CD4-positive, alpha-beta T cell treated with Interleukin-17A for 4 hours (primary cell): ENCODE data around the gene TRABD.
"Not testable (repeated sequence)": the region's sequence is repeated elsewhere in the genome, so short reads cannot be mapped to it uniquely, and the experiment has no call there.

ENCODE experiments used
- DNase-seq: peaks from one replicate; pipeline ENCODE4 v3.0.0-alpha.2; 2020; ENCODE audit warnings: mixed read lengths

TRABD gene, protein sequence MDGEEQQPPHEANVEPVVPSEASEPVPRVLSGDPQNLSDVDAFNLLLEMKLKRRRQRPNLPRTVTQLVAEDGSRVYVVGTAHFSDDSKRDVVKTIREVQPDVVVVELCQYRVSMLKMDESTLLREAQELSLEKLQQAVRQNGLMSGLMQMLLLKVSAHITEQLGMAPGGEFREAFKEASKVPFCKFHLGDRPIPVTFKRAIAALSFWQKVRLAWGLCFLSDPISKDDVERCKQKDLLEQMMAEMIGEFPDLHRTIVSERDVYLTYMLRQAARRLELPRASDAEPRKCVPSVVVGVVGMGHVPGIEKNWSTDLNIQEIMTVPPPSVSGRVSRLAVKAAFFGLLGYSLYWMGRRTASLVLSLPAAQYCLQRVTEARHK

DNA sequence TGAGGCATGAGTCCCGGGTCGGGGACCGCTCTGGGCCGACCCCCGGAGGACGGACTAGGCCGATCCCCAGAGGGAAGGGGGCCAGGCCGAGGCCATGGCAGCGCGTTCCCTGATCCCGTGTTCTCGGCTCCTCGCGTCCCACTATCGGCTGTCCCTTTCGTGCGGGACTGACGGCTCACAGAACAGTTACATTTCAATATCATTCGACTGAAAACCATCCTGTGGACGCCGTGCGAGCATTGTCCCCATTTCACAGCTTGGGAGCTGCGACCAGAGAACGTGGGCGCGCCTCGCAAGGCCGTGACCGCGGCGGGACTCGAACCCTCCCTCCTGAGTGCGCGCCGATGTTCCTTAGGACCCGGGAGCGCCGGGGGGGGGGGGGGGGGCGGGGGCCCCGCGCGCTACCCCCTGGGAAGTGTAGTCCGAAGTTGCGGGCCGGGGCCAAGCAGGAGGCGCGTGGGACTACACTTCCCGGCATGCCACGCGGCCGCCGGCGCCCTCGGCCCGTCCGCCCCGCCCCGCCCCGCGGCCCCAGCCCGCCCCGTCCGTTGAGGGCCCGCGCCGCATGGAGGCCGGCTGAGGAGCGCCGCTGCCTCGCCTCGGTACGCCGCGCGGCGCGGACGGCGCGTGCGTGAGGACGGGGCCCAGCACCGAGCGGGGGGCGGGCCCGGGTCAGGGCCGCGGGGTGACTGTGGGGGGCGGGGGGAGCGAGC lies at the start of gene TRABD:
Gene TRABD (plus strand): TSS at position 539 of the 713 bp plus-strand sequence. CDS start 7,148 bp downstream, outside the sequence.
- DNase-seq, result peak; percentile 95

DNA sequence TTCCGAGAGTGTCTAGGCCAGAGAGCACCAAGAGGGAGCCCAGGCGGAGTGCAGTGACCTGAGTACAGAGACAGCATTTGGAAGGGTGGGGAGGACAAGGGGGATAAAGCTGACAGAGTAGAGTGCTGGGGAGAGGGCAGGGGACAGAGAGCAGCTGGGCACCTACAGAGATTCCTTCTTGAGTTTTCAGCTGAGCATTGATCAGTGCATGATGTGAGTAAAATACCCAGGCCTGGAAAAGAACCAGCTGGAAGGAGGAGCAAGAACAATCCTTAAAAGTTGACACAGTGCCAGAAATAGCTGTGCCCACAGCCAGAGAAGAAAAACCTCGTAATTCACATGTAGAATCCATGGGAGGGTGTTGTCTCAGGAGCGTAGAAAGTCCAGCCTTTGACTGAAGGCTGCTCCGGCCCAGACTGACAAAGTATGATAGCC lies 49.1 kb upstream of the TRABD start:
- no peak for DNase-seq

DNA sequence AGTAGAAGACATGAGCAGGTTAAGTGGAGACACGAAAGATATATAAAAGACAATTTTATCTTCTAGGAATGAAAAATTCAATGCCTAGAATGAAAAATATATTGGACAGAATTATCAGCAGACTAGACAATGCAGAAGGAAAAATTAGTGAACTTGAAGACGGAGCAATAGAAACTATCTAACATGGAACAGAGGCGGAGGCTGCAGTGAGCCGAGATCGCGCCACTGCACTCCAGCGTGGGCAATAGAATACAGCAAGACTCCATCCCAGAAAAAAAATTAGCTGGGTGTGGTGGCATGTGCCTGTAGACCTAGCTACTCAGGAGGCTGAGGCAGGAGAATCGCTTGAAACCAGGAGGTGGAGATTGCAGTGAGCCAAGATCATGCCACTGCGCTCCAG lies 48.4 kb upstream of the TRABD start:
- DNase-seq, result not testable (repeated sequence)

DNA sequence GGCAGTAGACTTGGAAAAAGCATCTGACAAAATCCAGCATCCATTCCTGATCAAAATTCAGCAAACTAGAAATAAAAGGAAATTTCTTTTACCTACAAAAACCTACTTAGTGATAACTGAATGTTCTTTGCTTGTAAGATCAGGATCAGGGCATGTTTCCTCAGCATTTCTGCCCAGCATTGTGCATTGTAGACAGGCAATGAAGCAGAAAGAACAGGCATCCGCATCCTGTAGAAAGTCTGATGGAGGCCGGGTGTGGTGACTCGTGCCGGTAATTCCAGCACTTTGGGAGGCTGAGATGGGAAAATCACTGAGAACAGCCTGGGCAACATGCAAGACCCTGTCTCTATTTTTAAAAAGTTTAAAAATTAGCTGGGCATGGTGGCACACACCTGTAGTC lies 47.7 kb upstream of the TRABD start:
- DNase-seq, result no peak

DNA sequence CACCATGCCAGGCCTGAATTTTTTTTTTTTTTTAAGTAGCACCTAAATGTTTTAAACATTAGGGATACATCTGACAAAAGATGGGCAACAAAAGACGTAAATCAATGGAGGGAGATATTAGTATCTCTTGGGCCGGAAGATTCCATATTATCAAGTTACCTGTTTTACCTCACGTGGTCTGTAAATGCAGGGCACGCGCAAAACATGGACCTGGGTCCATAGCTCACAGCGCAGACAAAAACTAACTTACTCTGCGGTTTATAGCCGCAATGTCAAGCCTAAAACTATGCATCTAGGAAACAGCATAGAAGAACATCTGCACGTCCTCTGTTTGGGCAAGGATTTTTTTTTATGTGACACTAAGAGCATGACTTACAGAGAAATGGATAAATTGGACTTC lies 46.7 kb upstream of the TRABD start:
- DNase-seq, result no peak

DNA sequence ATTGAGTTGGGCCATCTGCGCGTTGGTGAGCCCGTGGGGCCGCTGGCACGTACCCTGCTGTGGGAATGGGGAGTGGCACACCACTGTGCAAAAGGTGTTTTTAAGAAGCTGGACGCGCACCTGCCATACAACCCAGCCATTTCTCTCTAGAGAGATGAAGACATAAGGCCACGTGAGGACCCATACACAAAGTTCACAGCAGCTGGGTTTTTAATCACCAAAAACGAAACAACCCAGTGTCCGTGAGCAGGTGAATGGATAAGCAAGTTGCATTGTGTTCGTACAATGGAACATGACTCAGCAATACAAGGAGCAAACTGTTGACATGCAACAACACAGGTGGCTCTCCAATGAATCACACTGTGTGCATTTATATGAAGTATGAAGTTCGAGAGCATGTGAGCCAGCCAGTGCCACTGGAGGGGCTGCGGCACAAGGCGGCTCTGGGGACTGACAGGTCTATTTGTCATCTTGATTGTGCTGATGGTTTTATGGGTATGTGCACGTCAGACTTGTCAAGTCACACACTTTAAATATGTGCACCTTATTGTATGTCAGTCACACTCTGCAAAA lies 45.8 kb upstream of the TRABD start:
- DNase-seq, result no peak

DNA sequence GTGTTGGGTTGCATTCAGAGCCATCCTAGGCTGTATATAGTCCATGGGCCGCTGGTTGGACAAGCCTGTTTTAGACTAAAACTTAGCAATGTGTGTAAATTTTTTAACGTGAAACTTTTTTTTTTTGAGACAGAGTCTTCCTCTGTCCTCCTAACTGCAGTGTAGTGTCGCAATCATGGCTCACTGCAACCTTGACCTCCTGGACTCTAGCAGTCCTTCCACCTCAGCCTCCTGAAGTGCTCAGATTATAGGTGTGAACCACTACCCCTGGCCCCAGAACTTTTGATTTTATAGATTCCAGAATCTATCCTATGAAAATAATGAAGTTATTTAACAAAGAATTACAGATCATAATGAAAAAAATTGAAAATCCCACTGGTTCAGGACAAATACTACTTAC lies 45.1 kb upstream of the TRABD start:
- DNase-seq, result no peak

DNA sequence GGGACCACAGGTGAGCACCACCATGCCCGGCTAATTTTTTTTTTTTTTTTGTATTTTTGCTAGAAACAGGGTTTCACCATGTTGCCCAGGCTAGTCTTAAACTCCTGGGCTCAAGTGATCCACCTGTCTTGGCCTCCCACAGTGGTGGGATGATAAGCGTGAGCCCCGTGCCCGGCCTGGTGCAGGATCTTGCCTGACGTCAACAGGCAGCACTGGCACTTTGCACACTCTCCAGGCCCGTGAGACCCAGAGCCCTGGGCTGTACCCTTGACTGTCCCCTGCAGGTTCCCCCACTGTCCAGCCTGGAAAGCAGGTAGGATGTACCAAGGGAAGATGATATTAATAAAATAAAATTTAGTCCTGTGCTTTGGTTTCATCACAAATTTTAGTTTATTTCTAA lies 44.3 kb upstream of the TRABD start:
- no peak for DNase-seq

DNA sequence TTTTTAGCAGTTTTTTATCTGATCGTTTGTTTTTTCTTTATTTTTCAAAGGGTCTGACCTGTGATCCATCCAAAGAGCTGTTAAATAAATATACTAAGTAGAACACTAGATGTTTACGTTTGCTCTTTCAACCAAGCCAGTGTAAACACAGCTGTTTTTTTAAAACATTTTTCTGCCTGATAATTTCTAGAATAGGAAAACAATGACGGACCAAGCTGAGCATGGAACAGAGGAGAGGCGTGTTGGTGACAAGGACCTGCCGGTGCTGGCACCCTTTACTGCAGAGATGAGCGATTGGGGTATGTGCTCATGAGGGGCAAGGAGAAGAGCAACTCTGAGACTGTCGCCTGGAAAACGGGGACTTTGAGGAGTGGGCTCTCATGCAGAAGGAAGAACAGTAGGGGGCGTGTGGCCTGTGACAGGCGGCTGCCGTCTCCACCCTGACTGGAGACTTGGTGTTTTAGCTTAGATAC lies 43.8 kb upstream of the TRABD start:
- DNase-seq, result no peak

DNA sequence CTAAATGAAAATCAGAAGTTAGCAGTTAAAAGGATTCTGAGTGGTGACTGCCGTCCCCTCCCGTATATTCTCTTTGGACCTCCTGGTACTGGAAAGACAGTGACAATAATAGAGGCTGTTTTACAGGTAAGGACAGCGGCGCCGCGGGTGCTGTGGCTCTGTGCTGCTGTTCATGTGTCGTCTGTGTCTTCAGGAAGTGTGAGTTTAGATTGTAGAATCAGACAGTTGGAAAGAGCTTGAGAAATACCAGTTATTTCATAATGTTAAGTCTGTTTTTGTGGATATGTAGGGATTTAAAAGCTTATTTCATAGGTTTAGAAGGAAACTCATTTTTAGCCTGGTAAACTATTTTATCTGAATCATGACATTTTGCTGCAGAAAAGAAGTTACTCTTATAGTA lies 42.6 kb upstream of the TRABD start:
- no peak for DNase-seq

DNA sequence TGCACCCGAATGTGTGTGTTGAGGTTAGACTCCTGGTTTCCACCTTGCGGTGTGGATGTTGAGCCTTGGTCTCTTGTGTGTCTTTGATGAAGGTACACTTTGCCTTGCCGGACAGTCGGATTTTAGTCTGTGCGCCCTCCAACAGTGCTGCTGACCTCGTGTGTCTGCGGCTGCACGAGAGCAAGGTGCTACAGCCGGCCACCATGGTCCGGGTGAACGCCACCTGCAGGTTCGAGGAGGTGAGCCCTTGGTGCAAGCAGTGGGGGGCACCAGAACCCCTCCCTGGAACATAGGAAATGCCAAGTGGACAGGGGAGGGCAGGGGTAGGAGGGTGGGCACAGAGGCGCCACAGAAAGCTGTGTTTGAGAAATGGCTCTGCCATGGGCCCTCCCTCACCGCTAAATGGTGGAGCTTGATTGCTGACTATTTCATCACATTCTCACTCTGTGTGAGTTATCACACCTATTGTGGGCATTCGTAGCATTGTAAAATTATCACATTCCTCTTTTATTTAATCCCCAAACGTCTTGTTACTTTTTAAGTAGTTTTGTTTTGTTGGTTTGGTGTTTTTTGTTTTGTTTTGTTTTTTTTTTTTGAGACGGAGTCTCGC lies 41.6 kb upstream of the TRABD start:
- DNase-seq, result no peak

DNA sequence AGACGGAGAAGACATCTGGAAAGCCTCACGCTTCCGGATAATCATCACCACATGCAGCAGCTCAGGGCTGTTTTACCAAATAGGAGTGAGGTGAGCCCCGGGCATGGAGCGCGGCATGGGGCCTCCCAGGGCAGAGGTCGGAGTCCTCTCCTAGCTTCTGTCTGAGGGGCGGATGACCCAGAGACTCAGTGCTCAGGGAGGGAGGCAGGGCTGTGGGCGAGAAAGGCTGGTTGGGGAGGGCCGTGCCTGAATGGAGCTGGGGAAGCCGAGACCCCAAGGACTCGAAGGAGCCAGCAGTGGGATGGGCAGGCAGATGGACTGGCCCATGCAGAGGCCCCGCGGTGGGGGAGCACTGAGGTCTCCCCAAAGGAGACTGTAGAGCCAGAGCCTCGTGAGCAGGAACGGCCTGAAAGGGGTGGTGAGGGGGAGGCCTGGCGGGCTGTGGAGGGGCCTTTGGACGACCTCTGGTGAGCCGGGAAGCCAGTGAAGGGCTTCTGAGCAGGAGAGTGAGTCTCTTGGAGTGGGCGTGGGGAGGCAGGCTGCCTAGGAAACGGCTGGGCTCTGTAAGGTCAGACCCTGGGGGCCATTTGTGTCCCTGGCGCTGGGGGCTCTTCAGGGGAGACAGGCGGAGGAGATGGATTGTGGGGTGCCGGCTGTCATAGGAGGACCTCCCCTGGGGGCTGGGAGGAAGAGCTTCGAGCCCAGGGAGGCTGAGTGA lies 39.8 kb upstream of the TRABD start:
- no peak for DNase-seq

DNA sequence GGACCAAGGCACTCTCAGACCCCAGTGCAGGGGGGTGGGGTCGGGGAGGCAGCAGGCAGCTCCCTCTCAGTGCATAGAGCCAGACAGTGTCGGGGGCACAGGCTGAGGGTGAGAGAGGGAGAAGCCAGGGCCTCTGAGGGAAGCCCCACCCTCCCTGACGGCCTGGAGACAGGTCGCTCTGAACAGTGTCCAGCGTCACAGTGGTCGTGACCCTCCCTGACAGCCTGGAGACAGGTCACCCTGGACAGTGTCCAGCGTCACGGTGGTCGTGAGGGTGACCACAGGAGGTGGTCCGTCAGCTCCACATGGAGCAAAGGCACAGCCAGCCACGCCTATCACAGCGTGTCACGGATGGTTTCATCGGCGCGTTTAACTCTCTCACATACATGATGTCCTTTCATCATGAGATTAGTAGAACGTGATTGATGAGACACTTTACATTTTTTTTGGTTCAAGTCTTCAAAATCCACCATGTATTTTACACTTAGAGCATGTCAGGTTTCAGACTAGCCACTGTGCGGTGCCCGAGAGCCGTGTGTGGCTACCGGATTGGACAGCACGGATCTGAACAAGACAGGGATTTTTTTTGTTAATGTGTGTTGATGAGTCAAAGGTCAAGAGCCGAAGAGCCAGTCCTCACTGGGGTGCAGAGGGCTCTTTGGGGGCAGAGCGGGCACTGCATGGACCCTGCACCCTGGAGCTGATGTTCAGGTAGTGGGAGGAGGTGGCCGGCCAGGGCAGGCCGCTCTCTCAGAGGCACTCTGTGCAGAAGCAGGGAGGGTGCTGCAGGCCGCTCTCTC lies 39.1 kb upstream of the TRABD start:
- DNase-seq, result no peak

DNA sequence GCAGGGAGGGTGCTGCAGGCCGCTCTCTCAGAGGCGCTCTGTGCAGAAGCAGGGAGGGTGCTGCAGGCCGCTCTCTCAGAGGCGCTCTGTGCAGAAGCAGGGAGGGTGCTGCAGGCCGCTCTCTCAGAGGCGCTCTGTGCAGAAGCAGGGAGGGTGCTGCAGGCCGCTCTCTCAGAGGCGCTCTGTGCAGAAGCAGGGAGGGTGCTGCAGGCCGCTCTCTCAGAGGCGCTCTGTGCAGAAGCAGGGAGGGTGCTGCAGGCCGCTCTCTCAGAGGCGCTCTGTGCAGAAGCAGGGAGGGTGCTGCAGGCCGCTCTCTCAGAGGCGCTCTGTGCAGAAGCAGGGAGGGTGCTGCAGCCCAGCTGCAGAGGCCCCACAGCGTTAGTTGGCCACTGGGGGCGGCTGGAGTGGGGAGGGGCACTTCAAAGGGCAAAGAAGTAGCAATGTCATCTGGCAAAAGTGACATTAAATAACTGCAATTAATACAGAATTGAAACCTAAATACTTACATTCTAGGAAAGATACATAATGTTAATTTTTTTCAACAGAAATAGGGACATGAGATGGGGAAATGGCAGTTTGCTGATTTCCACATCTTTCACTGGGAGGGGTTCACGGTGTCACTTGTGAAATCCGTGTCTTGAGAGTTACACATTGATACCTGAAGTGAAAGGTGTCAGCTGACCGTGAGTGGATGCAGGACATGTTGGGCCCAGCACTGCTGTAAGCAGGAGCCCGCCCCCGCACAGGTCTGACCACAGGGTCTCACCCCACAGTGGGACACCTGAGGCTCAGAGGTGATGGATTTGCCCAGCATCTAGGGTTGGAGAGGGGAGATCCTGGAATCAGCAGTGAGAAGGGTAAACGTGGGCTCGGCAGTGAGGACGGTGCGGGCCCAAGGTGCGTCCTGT lies 38.2 kb upstream of the TRABD start:
- DNase-seq, result not testable (repeated sequence)

DNA sequence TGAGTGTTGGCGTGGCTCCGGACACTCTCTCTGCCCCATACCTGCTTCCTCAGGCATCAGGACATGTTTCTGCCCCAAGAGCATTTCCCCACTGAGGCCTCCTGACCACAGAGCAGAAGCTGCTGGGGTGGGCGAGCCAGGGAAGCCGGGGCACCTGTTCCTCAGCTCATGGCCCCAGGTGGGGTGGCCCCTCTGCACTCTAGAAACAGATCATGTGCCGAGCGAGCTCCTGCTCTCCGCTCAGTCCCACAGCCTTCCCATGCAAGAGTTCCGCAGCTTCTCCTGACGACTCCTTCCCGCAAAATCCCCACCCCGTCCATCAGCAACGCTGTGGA lies 37.6 kb upstream of the TRABD start:
- no peak for DNase-seq

DNA sequence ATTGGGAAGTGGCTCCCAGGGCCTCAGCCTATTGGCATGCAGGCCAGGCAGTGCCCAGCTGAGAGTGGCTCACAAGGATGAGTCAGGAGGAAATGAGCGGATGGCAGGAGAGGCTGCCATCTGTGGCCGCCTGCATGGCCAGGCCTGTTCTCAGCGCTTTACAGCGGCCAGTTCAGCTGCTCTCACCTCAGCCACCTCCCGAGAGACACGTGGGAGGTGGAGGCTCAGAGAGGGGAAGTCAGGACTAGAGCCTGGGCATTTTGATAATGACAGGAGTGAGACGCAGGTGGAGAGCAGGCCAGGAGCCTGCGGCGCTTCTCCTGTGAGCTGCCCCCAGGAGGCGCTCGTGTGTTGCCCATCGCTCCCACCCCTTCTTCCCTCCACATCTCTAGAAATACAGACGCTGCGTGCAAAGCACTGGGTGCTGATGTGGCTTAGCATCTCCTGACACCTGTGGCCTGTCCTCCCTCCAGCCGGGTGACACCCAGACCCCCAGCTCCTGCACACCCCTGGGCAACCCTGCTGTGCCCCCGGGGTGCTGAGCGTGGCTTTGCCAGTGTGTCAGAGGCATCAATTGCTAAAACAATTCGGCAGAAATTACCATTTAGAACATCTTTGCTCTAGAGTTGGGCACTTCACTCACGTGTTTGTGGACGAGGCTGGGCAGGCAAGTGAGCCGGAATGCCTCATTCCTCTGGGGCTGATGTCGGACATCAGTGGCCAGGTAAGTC lies 36.6 kb upstream of the TRABD start:
- peak; percentile 83 for DNase-seq

DNA sequence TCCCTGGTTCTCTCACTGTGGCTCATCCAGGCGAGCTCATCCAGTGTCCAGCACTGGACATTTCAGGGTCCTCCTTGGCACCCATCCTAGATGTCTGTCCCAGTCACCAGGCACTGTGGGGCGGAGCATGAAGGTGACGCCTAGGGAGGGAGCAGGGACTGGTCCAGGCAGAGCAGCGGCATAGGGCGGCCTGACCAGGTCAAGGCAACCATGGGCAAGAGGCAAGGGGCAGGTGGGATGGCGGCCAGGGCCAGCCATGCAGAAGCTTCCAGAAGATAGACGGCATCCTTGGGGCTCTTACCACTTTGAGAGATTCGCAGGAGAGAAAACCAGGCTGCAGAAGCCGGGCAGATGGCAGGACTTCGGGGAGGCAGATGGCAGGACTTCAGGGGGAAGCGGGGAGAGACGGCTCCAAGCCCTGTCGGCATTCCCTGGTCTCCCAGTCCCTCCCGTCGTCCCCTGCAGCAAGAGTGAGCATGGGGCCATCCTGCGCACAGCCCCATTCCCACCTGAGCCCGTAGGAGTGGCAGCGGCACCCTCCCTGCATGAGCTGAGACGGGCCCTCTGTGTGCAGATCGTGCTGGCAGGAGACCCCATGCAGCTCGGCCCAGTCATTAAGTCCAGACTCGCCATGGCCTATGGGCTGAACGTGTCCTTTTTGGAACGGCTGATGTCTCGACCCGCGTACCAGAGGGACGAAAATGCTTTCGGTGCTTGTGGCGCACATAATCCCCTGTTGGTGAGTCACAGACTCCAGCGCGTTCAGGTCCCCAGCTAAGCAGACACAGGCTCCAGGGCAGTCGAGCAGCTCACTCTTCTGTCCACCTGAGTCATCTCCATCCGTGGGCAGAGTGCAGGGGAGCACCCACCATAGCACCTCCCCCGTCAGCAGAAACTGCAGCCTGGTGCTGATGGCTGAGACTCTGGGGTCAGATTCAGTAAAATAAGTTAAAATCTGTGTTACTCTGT lies 35.3 kb upstream of the TRABD start:
- DNase-seq, result no peak

DNA sequence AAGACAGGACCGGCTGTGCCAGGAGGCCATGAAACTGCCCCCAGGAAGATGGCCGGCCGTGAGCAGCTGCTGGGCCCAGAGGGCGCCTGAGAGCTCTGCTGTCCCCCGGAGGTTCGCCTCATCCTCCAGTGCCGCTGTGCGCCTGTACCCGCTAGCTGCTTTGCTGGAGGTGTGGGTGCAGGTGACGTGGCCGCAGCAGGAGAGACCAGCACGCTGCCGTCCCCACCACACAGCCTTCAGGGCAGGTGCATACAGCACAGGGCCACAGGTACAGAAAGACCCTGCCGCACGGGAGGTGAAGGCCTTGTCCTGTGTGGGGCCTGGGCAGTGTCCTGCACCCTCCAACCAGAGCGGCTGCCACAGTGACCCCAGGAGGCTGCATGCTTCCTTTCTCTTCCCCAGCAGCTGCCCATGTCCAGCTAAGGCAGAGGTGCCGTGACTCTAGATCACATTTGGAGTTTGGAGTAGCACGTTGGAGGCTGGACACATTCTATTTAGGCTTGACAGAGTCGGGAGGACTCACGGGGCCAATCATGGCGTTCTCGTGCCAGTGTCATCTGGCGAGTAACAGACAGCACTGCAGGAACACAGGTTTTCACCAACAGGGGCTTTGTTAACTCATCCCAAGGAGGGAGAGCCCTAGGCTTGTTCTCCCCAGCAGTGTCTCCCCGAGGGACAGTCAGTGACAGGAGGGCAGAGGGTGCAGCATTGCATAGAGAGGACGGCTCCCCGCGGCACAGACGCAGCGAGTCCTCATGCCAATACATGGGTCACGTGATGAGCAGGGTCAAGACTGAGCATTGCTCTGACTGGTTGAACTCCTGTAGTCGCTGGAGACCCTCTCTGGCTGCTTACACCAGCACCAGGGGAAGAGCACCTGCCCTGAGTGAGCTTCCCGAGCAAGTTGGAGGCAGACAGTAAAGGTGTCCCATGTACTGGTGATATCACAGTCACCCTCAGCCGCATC lies 33.9 kb upstream of the TRABD start:
- no peak for DNase-seq
